Bronchial epithelial cell (primary cell): Measurements from ENCODE around the gene OMG. TPM values are rescaled to one million over a fixed set of nuclear protein-coding genes. Genes with fewer than 3 reads are reported as not detected.

Source experiments
- DNase-seq: peaks from one replicate; pipeline ENCODE4 v3.0.0-alpha.2; 2010; ENCODE audit warnings: low read depth
- FAIRE-seq: peaks from 2 replicates; lab custom pipeline; 2011; peaks lifted over from hg19 to GRCh38; lab: Jason Lieb, UNC
- H3K27me3 ChIP-seq: 2 replicates; pipeline ENCODE4 v1.5.1; 2011; ENCODE audit warnings: low read length; ENCODE audit not compliant: control insufficient read depth, insufficient read depth
- H3K36me3 ChIP-seq: 2 replicates; pipeline ENCODE4 v1.5.1; 2011; ENCODE audit warnings: low read length; ENCODE audit not compliant: control insufficient read depth, insufficient read depth
- H3K4me3 ChIP-seq: 2 replicates; pipeline ENCODE4 v1.5.1; 2011; ENCODE audit warnings: mild to moderate bottlenecking, low read depth, low read length, control low read depth
- CTCF ChIP-seq: IDR thresholded peaks from 2 replicates; pipeline ENCODE4 v1.5.1; 2011; ENCODE audit warnings: mild to moderate bottlenecking, moderate library complexity, low read length, control low read depth, inconsistent platforms; ENCODE audit not compliant: insufficient read depth, severe bottlenecking
- total RNA-seq: library from RNA; depleted of rRNA; stranded (reverse); fragments of >200 nt; gene quantifications from 2 replicates; pipeline ENCODE4 v1.2.1, GENCODE V29; 2014

OMG gene
- total RNA-seq, 1 donor from 2014 or later, result not detected

GRCh38 chr17:31249835-31250141 is 47.3 kb downstream of the OMG start:
- no peak overlapping the region for H3K4me3 ChIP-seq
- TF ChIP-seq CTCF, result no peak
- FAIRE-seq, result no peak
- H3K27me3 ChIP-seq, result no peaks in the 10 kb centered on the region
- no peak for DNase-seq
- H3K36me3 ChIP-seq, result no peaks in the 10 kb centered on the region

GRCh38 chr17:31248986-31249834 is 47.8 kb downstream of the OMG start:
- no peak for TF ChIP-seq CTCF
- DNase-seq (peak; percentile 63), FAIRE-seq (no peak)
- Histone ChIP-seq H3K36me3 (peaks cover 2% of the 10 kb centered on the region), H3K27me3 (no peaks in the 10 kb centered on the region), H3K4me3 (no peak overlapping the region)

Other genes starting within 250 kb of the OMG start
- 28.4 and 33.2 TPM in 2 replicates for gene NF1, start 202.3 kb downstream of the OMG start, total RNA-seq
- not detected in 2 replicates for gene EVI2B, start 16.8 kb upstream of the OMG start, total RNA-seq
- not detected in 2 replicates for gene EVI2A, start 24.4 kb upstream of the OMG start, total RNA-seq
- 16.4 and 17.6 TPM in 2 replicates for gene RAB11FIP4, start 94.4 kb upstream of the OMG start, total RNA-seq